ENCODE data around the gene ZBTB2.

DNA sequence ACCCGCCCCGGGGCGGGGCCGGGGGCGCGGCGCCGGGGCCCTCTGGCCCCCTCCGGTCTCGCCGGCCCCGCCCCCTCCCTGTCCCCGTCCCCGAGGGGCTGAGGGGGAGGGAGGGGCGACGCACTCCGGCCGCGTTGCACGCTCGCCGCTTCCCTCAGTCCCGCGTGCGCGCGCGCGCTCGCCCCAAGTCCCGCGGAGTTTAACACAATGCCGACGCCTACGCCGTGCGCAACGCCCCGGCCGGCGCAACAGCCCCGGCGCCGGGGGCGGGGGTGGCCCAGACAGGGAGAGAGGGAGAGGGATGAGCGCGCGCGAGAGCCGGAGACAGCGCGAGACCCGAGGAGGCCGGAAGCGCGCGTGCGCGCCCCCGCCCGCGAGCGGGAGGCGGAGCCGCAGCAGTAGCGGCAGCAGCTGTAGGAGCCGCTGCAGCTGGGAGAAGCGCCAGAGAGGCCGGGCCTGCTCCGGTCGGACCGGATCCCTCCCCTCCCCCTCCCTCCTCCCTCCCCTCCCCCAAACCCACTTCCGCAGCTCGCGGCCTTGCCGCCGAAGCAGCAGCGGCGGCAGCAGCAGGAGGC, 996 bp downstream of the ZBTB2 start:
- TF ChIP-seq, protein P1, sequence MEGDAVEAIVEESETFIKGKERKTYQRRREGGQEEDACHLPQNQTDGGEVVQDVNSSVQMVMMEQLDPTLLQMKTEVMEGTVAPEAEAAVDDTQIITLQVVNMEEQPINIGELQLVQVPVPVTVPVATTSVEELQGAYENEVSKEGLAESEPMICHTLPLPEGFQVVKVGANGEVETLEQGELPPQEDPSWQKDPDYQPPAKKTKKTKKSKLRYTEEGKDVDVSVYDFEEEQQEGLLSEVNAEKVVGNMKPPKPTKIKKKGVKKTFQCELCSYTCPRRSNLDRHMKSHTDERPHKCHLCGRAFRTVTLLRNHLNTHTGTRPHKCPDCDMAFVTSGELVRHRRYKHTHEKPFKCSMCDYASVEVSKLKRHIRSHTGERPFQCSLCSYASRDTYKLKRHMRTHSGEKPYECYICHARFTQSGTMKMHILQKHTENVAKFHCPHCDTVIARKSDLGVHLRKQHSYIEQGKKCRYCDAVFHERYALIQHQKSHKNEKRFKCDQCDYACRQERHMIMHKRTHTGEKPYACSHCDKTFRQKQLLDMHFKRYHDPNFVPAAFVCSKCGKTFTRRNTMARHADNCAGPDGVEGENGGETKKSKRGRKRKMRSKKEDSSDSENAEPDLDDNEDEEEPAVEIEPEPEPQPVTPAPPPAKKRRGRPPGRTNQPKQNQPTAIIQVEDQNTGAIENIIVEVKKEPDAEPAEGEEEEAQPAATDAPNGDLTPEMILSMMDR (conservative IDR thresholded peaks at IDR 0.05), result no peak
- no peak for TF ChIP-seq ZFX (IDR thresholded peaks at IDR 0.05)
